Measurements from ENCODE around the gene KLF11. TPM values are rescaled to one million over a fixed set of nuclear protein-coding genes. Genes with fewer than 3 reads are reported as not detected.
A peak's percentile ranks its signal among the peaks of the same experiment; 100 is the strongest.

Gene KLF11
- total and polyA plus RNA-seq, 9 donors, result 21.6 to 45.3 (median 31.4) TPM

DNA sequence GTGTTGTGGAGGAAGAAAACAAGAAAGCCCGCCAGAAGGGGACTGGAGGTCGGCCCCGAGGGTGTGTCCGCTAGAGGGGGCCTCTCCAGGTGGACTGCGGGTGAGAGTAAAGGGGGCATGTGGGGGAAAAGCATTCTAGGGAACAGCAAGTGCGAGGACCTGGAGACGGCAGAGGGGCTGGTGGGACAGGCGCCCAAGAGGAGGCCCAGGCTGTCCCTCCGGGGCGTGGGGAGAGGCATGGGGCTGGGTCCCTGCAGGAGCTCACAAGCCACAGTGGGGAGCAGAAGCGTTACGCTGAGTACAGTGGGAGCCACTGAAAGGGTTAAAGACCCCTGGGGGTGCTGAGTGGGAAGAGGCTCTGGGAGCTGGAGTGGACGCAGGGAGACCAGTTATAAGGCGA, 1.6 kb upstream of the KLF11 start:
- Histone ChIP-seq H3K9me3 (no peaks in the 10 kb centered on the region), H3K36me3 (no peaks in the 10 kb centered on the region), H3K4me3 (peak overlapping the region; percentile 42), H3K27ac (peak overlapping the region; percentile 75 to 99), H3K27me3 (no peaks in the 10 kb centered on the region), H3K4me1 (ENCODE audit: insufficient read depth) (peaks cover 22% of the 10 kb centered on the region)
- peak in 2 of 5 donors; percentile 51 to 63 for DNase-seq
- TF ChIP-seq, protein P1, sequence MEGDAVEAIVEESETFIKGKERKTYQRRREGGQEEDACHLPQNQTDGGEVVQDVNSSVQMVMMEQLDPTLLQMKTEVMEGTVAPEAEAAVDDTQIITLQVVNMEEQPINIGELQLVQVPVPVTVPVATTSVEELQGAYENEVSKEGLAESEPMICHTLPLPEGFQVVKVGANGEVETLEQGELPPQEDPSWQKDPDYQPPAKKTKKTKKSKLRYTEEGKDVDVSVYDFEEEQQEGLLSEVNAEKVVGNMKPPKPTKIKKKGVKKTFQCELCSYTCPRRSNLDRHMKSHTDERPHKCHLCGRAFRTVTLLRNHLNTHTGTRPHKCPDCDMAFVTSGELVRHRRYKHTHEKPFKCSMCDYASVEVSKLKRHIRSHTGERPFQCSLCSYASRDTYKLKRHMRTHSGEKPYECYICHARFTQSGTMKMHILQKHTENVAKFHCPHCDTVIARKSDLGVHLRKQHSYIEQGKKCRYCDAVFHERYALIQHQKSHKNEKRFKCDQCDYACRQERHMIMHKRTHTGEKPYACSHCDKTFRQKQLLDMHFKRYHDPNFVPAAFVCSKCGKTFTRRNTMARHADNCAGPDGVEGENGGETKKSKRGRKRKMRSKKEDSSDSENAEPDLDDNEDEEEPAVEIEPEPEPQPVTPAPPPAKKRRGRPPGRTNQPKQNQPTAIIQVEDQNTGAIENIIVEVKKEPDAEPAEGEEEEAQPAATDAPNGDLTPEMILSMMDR (IDR thresholded peaks at IDR 0.05), result no peak
- TF ChIP-seq EP300 (IDR thresholded peaks at IDR 0.05) (no peak), POLR2A (IDR thresholded peaks at IDR 0.05) (no peak)
- intact Hi-C loops (cut with DNase I), result loop anchor here in 1 of 4 donors (10.0 kb wide), 1 partner anchor 1703 kb away; the partner anchor contains the start of gene LPIN1
- 69 to 76% (median 73%) methylated on average over 14 of the region's 14 CpGs for WGBS, 3 donors

DNA sequence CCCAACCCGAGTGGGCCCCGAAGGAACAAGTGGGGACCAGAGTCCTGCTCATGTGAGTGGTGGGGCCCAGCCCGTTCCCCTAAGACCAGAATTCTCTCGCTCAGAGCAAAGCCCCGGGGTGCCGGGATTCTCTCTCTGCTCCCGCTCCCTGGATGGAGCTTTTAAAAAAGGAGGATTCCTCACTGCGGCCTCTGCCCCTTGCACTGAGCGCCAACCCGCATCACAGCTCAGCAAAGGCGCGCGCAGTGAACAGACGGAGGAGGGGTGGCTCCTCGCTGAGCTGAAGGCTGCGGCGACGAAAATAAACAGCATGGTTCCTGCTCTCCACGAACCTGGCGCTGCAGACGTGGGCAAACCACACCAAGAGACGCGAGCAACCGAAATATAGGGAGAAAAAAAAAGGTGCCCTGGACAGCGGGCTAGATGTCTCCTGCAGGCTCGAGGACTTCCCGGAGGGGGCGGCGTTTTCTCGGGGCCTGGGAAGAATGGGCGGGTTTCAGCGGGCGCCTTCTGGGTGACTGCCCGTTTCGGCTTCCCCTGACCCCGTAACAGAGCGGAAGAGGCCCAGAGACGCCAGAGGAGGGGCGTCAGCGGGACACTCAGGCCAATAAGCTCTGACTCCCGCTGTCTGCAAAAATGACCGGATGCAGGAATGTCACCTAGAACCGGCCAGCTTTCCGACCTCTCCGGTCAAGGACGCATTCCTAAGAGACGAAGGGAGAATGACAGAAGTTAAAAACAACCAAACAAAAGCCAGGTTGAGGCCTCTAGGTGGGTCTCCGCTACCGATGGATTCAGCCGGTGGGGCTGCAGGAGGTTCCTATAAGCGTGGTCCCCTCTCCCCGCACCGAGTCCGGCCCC, 819 bp upstream of the KLF11 start:
- H3K4me1 ChIP-seq (ENCODE audit: insufficient read depth), result peaks cover 20% of the 10 kb centered on the region
- intact Hi-C loops (cut with DNase I), result loop anchor here in 1 of 4 donors (10.0 kb wide), 1 partner anchor 1702 kb away; the partner anchor contains the start of gene LPIN1

DNA sequence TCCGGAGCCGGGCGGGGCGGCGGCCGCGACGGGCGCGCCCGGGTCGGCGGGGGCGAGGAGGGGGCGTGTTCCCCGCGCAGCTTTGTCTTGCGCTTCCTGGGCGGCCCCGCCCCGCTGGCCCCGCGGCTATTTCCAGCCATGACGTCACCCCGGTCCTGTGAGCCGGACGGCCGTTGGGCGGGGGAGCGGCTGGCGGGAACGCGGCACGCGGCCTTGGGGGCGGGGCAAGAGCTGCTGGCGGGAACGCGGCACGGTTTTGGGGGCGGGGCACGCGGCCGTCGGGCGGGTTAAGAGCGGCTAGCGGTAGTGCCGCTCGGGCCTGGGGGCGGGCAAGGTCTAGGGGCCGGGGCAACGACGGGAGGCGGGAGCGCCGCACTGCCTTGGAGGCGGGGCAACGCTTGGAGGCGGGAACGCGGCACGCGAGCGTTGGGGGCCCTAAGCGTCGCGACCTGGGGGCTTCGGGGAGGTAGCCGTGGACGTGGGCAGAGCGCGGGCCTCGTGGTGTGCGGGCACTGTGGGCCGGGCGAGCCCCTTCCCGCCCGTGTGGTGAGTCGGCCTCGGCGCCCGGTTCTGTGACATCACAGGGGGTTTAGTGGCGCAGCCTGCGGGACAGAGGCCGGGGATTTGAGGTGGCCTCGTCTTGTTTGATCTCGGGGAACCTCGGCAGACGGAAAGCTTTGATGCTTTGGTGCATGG, 704 bp downstream of the KLF11 start:
- Histone ChIP-seq H3K27ac (peak overlapping the region; percentile 98 to 99), H3K4me1 (ENCODE audit: insufficient read depth) (peaks cover 20% of the 10 kb centered on the region), H3K9me3 (no peaks in the 10 kb centered on the region), H3K36me3 (no peaks in the 10 kb centered on the region), H3K4me3 (peak overlapping the region; percentile 83), H3K27me3 (no peaks in the 10 kb centered on the region)
- DNase-seq, result peak; percentile 98 to 100 (median 100)
- WGBS, 3 donors, result 1 to 2% (median 1%) methylated on average over 67 to 90 of the region's 90 CpGs
- intact Hi-C loops (cut with DNase I), result loop anchor here in 2 of 4 donors (2.0 to 10.0 kb wide), 2 partner anchors 33 to 1701 kb away; partner anchors contain the start of gene LPIN1 (in 1 of the 2)
- TF ChIP-seq POLR2A (IDR thresholded peaks at IDR 0.05) (peak; percentile 69), EP300 (IDR thresholded peaks at IDR 0.05) (peak; percentile 90)
- TF ChIP-seq, protein P1 (IDR thresholded peaks at IDR 0.05), result no peak

More for the DNA sequence above, 819 bp upstream of the KLF11 start:
- no peaks in the 10 kb centered on the region for H3K27me3 ChIP-seq
- H3K4me3 ChIP-seq, result peak overlapping the region; percentile 42
- H3K36me3 ChIP-seq, result no peaks in the 10 kb centered on the region
- peak overlapping the region; percentile 75 to 99 for H3K27ac ChIP-seq
- peak; percentile 84 to 90 (median 86) for DNase-seq
- 1 to 9% (median 3%) methylated on average over 53 to 54 of the region's 54 CpGs for WGBS, 3 donors
- TF ChIP-seq EP300 (IDR thresholded peaks at IDR 0.05), result peak; percentile 58
- no peak for TF ChIP-seq POLR2A (IDR thresholded peaks at IDR 0.05)
- TF ChIP-seq, protein P1 (IDR thresholded peaks at IDR 0.05), result peak in 1 of 3 donors; percentile 32
- no peaks in the 10 kb centered on the region for H3K9me3 ChIP-seq

Measured in ovary (tissue), 9 donors.